Erythroblast (primary cell): ENCODE measurements around the gene HUS1B.

Experiments
- GATA1 ChIP-seq: IDR thresholded peaks from 2 replicates; pipeline ENCODE4 v1.6.1; 2011; ENCODE audit warnings: low read depth, mild to moderate bottlenecking, control low read depth, low read length, moderate library complexity
- POLR2A ChIP-seq: IDR thresholded peaks from 2 replicates; pipeline ENCODE4 v1.6.1; 2011; ENCODE audit warnings: mild to moderate bottlenecking, low read length

- TF ChIP-seq POLR2A, result no peak
- no peak for TF ChIP-seq GATA1
These were observed 47.1 kb upstream of the HUS1B start for GRCh38 chr6:704046-704445.
